Measurements from ENCODE around the gene REPIN1. TPM values are rescaled to one million over a fixed set of nuclear protein-coding genes. Genes with fewer than 3 reads are reported as not detected.

REPIN1 gene
- polyA plus RNA-seq, 2 of the 4 experiments (the other 2 are of a cell fraction) = 48.1 to 101 TPM

GRCh38 chr7:150324373-150324961 is 44.2 kb upstream of the REPIN1 start (continued):
- TF ChIP-seq HOXB13 (CRISPR knock-in tag; IDR thresholded peaks at IDR 0.05; ENCODE audit: low read depth) (no peak), HDAC2 (IDR thresholded peaks at IDR 0.05) (no peak)

DNA sequence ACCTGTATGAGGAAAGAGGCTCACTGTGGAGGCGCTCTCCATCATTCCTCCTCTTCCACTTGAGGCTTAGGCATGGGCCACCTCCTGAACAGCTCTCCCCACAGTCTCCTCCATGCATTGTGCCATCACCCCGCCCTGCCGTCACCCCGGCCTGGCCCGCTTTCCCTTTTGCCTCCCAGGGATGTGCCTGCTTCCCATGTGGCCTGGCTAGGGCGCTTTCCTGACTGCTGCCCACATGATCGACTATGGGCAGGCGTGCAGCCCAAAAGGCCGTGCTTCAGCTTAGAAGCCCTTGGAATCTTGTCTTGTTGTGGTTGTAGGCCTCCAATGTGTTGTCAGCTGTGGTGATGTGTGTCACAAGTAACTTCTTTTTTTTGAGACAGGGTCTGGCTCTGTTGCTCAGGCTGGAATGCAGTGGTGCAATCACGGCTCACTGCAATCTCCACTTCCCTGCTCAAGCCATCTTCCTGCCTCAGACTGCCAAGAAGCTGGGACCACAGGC is 43.5 kb upstream of the REPIN1 start:
- H3K4me1 ChIP-seq = no peaks in the 10 kb centered on the region
- H3K9me3 ChIP-seq = no peaks in the 10 kb centered on the region
- DNase-seq (ENCODE audit: low read depth in 1 of 2, low spot score in 1 of 2) = no peak
- 91% methylated on average over 10 of the region's 10 CpGs for WGBS (ENCODE audit: missing lambda C conversion rate)
- TF ChIP-seq HEYL (CRISPR knock-in tag; IDR thresholded peaks at IDR 0.05) (no peak), CEBPB (IDR thresholded peaks at IDR 0.05) (no peak), SMC3 (IDR thresholded peaks at IDR 0.05) (no peak), HDAC2 (IDR thresholded peaks at IDR 0.05) (no peak), KDM5A (IDR thresholded peaks at IDR 0.05) (no peak), HES2 (IDR thresholded peaks at IDR 0.05) (no peak), ELK1 (IDR thresholded peaks at IDR 0.05; ENCODE audit: low read depth, low read length) (no peak), POLR2A (IDR thresholded peaks at IDR 0.05; ENCODE audit: low read length) (no peak), FOSL2 (IDR thresholded peaks at IDR 0.05) (no peak), FOSL2 (CRISPR knock-in tag; IDR thresholded peaks at IDR 0.05) (no peak), ZFP36 (IDR thresholded peaks at IDR 0.05; ENCODE audit: borderline replicate concordance, partially characterized antibody) (no peak), JUNB (IDR thresholded peaks at IDR 0.05) (no peak)
- TF ChIP-seq, protein P1, sequence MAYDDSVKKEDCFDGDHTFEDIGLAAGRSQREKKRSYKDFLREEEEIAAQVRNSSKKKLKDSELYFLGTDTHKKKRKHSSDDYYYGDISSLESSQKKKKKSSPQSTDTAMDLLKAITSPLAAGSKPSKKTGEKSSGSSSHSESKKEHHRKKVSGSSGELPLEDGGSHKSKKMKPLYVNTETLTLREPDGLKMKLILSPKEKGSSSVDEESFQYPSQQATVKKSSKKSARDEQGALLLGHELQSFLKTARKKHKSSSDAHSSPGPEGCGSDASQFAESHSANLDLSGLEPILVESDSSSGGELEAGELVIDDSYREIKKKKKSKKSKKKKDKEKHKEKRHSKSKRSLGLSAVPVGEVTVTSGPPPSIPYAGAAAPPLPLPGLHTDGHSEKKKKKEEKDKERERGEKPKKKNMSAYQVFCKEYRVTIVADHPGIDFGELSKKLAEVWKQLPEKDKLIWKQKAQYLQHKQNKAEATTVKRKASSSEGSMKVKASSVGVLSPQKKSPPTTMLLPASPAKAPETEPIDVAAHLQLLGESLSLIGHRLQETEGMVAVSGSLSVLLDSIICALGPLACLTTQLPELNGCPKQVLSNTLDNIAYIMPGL (CRISPR knock-in tag; IDR thresholded peaks at IDR 0.05; ENCODE audit: borderline replicate concordance) = no peak
- no peak overlapping the region for H3K27ac ChIP-seq
- ChIA-PET POLR2A (no interaction called here), CTCF (interaction anchor here (1.6 kb wide), 1 partner anchor 10 kb away, joined by 3 read pairs; no protein-coding TSS in a partner anchor)
- no peak overlapping the region for H3K4me2 ChIP-seq
- H3K4me3 ChIP-seq = no peak overlapping the region
- no peak for FAIRE-seq
- ATAC-seq = no peak

GRCh38 chr7:150325901-150326300 is 42.7 kb upstream of the REPIN1 start:
- no peak overlapping the region for H3K4me2 ChIP-seq
- no peak overlapping the region for H3K27ac ChIP-seq
- CTCF ChIA-PET = interaction anchor here (0.9 to 1.6 kb wide), 3 partner anchors 9 to 96 kb away, joined by 3 read pairs; no protein-coding TSS in a partner anchor
- no peak for DNase-seq (ENCODE audit: low read depth in 1 of 2, low spot score in 1 of 2)
- FAIRE-seq = no peak
- 89% methylated on average over 6 of the region's 6 CpGs for WGBS (ENCODE audit: missing lambda C conversion rate)
- ATAC-seq = no peak
- no peaks in the 10 kb centered on the region for H3K9me3 ChIP-seq
- no peak overlapping the region for H3K4me3 ChIP-seq
- H3K4me1 ChIP-seq = no peaks in the 10 kb centered on the region
- TF ChIP-seq POLR2A (IDR thresholded peaks at IDR 0.05; ENCODE audit: low read length) = no peak
- TF ChIP-seq CHD4 (IDR thresholded peaks at IDR 0.05; ENCODE audit: borderline replicate concordance) = no peak
- TF ChIP-seq PHF8 (IDR thresholded peaks at IDR 0.05; ENCODE audit: borderline replicate concordance, low read depth) = no peak
- TF ChIP-seq MAFK (IDR thresholded peaks at IDR 0.05; ENCODE audit: partially characterized antibody) = no peak
- TF ChIP-seq HOXB13 (CRISPR knock-in tag; IDR thresholded peaks at IDR 0.05; ENCODE audit: low read depth) = no peak
- TF ChIP-seq FOSL2 (IDR thresholded peaks at IDR 0.05) = no peak
- no peak for TF ChIP-seq FOSL2 (CRISPR knock-in tag; IDR thresholded peaks at IDR 0.05)
- TF ChIP-seq CBX2 (IDR thresholded peaks at IDR 0.05; ENCODE audit: borderline replicate concordance, low read depth) = no peak
- no peak for TF ChIP-seq ATOH8 (CRISPR knock-in tag; IDR thresholded peaks at IDR 0.05; ENCODE audit: low read depth)
- TF ChIP-seq SMC3 (IDR thresholded peaks at IDR 0.05) = no peak
- no peak for TF ChIP-seq ZNF302 (CRISPR knock-in tag; IDR thresholded peaks at IDR 0.05)
- no peak for TF ChIP-seq FOSB (CRISPR knock-in tag; IDR thresholded peaks at IDR 0.05)
- TF ChIP-seq ELK1 (IDR thresholded peaks at IDR 0.05; ENCODE audit: low read depth, low read length) = no peak
- TF ChIP-seq RARB (CRISPR knock-in tag; IDR thresholded peaks at IDR 0.05) = no peak
- POLR2A ChIA-PET = no interaction called here

Data from A549 (cell line).